VCaP (cell line): ENCODE data around the gene SIK1.

Experiments
- H3K27ac ChIP-seq: fragments of 450-650 bp; 2 replicates; pipeline ENCODE4 v1.5.1; 2017
- CTCF ChIP-seq: fragments of 450-650 bp; conservative IDR thresholded peaks from 2 replicates; pipeline ENCODE4 v1.5.1; 2017; ENCODE audit warnings: mild to moderate bottlenecking, moderate library complexity

Gene SIK1

GRCh38 chr21:43373362-43374227 is 53.3 kb downstream of the SIK1 start:
- TF ChIP-seq CTCF, result no peak
- H3K27ac ChIP-seq, result no peak overlapping the region

- H3K27ac ChIP-seq, result no peak overlapping the region
- TF ChIP-seq CTCF, result no peak
Observed at GRCh38 chr21:43372663-43373361, 54.1 kb downstream of the SIK1 start.

- no peak overlapping the region for H3K27ac ChIP-seq
- no peak for TF ChIP-seq CTCF
Observed at GRCh38 chr21:43371786-43372185, 55.1 kb downstream of the SIK1 start.

GRCh38 chr21:43370888-43371570 is 55.9 kb downstream of the SIK1 start:
- TF ChIP-seq CTCF, result no peak
- H3K27ac ChIP-seq, result no peak overlapping the region

GRCh38 chr21:43370091-43370658 is 56.8 kb downstream of the SIK1 start:
- H3K27ac ChIP-seq, result no peak overlapping the region
- no peak for TF ChIP-seq CTCF

- TF ChIP-seq CTCF, result no peak
- H3K27ac ChIP-seq, result no peak overlapping the region
Observed at GRCh38 chr21:43369596-43370090, 57.3 kb downstream of the SIK1 start.

GRCh38 chr21:43369124-43369523 is 57.8 kb downstream of the SIK1 start:
- no peak for TF ChIP-seq CTCF
- no peak overlapping the region for H3K27ac ChIP-seq
